Transverse colon (tissue), 3 donors: ENCODE results near the gene TXNDC16.

Source experiments
- CTCF ChIP-seq, 5 experiments: fragments of 200-600 bp in 3 of 5; fragments of 450-650 bp in 2 of 5; sonication (generic) in 3 of 5; IDR thresholded peaks; 1 replicate in 2 of 5; 2 replicates in 3 of 5; pipeline ENCODE4 v1.5.1; 2016 to 2017; ENCODE audit warnings: antibody characterized with exemption in 5 of 5, inconsistent platforms in 3 of 5, mild to moderate bottlenecking in 2 of 5, moderate library complexity in 1 of 5
- POLR2A ChIP-seq: fragments of 450-650 bp; IDR thresholded peaks from one replicate; pipeline ENCODE4 v1.6.1; 2016; ENCODE audit warnings: antibody characterized with exemption, mild to moderate bottlenecking, moderate library complexity

- TF ChIP-seq CTCF (IDR thresholded peaks at IDR 0.05) (no peak), POLR2A (peak; percentile 92)
Measured at GRCh38 chr14:52552063-52552988, at the start of gene TXNDC16, which contains the start of gene GPR137C.
